ENCODE data around the gene CDK5.
"Not testable (repeated sequence)": the region's sequence is repeated elsewhere in the genome, so short reads cannot be mapped to it uniquely, and the experiment has no call there.

CDK5 gene

DNA sequence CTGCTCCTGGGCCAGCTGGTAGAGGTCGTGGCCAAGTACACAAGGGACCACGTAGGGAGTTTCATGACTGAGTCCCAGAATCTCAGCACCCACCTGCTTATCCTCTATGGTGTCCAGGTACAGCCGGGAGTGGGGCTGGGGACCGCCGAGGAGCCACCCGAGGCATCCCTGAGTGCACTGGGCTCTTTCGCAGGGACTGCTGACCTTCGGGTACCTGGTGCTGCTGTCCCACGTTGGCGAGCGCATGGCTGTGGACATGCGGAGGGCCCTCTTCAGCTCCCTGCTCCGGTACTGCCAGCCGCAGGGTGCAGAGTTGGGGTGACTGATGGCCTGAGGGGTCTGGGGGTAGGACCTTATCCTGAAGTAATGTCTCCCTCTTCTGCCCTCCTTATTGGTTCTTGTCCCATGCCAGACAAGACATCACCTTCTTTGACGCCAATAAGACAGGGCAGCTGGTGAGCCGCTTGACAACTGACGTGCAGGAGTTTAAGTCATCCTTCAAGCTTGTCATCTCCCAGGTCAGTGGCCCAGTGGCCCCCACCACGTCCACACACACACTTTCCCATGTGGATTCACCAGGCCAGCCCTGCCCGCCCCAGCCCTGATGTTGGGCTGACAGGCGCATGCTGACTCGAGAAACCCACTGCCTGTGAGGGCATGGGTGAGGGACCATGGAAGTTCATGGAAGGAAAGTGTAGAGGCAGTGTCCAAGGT lies 23.2 kb downstream of the CDK5 start:
- H3K4me3 ChIP-seq (replicated peaks; ENCODE audit: low read depth, low read length): no peak overlapping the region
- TF ChIP-seq, protein P1, sequence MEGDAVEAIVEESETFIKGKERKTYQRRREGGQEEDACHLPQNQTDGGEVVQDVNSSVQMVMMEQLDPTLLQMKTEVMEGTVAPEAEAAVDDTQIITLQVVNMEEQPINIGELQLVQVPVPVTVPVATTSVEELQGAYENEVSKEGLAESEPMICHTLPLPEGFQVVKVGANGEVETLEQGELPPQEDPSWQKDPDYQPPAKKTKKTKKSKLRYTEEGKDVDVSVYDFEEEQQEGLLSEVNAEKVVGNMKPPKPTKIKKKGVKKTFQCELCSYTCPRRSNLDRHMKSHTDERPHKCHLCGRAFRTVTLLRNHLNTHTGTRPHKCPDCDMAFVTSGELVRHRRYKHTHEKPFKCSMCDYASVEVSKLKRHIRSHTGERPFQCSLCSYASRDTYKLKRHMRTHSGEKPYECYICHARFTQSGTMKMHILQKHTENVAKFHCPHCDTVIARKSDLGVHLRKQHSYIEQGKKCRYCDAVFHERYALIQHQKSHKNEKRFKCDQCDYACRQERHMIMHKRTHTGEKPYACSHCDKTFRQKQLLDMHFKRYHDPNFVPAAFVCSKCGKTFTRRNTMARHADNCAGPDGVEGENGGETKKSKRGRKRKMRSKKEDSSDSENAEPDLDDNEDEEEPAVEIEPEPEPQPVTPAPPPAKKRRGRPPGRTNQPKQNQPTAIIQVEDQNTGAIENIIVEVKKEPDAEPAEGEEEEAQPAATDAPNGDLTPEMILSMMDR (IDR thresholded peaks at IDR 0.05; ENCODE audit: low read depth, low read length, missing control alignments): no peak
- DNase-seq (ENCODE audit: extremely low read depth, low read depth): no peak

DNA sequence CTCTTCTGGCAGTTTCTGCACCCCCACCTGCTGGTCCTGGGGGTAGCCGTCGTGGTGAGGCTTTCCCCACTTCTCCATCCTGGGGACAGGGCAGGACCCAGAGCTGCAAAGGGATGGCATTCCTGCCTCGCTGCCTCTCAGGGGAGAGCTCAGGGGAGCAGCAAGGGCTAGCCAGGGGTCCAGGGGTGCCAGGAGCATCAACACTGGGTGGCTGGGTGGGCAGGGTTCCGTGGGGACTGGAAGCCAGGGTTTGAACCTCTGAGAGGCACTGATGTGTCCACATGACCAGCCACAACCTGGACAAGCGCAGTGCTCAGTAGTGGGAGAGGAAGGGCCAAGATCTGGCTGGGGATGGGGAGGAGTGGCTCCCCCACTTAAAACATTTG lies 23.8 kb downstream of the CDK5 start:
- TF ChIP-seq, protein P1 (IDR thresholded peaks at IDR 0.05; ENCODE audit: low read depth, low read length, missing control alignments): no peak

DNA sequence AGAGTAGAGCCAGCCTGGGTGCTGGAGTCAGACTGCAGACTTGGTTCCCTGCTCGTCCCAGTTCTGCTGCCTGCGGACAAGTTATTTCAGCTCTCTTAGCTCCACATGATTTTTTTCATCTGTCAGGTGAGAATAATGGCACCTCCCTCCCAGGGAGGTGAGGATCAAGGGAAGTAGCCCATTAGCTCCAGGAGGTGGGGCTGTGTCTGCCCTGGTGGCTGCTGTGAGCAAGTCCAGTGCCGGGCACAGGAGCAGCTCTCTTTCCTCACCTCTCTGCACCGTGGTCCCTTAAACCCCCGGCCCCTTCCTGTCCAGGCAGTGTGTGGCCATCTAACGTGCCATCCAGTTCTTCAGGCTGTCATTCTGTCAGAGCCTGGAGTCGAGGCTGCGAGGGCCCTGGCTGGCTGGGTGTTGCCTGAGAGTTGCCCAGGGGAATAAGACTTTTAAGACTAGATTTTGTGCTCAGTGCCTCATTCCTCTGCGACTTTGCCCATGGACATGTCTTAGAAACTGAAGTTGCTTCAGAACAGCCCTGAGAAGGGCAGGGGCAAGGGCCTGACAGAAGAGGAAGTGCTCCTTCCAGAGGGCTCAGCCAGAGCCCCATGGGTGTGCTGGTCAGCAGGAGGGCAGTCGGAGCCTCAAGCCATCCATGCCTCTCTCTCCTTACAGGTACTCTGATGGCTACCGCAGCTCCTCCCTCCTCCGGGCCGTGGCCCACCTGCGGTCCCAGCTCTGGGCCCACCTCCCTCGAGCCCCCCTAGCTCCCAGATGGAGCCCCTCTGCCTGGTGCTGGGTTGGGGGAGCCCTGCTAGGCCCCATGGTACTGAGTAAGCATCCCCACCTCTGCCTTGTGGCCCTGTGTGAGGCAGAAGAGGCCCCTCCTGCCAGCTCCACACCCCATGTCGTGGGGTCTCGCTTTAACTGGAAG lies 24.5 kb downstream of the CDK5 start:
- TF ChIP-seq, protein P1 (IDR thresholded peaks at IDR 0.05; ENCODE audit: low read depth, low read length, missing control alignments): no peak
- DNase-seq (ENCODE audit: extremely low read depth, low read depth): no peak
- no peak overlapping the region for H3K4me3 ChIP-seq (replicated peaks; ENCODE audit: low read depth, low read length)

More for the DNA sequence above, 23.8 kb downstream of the CDK5 start:
- H3K4me3 ChIP-seq (replicated peaks; ENCODE audit: low read depth, low read length): no peak overlapping the region
- no peak for DNase-seq (ENCODE audit: extremely low read depth, low read depth)

GRCh38 chr7:151031011-151031410 lies 26.7 kb downstream of the CDK5 start:
- H3K4me3 ChIP-seq (replicated peaks; ENCODE audit: low read depth, low read length): no peak overlapping the region
- no peak for DNase-seq (ENCODE audit: extremely low read depth, low read depth)
- TF ChIP-seq, protein P1 (IDR thresholded peaks at IDR 0.05; ENCODE audit: low read depth, low read length, missing control alignments): no peak

- TF ChIP-seq, protein P1 (IDR thresholded peaks at IDR 0.05; ENCODE audit: low read depth, low read length, missing control alignments): no peak
- DNase-seq (ENCODE audit: extremely low read depth, low read depth): no peak
- H3K4me3 ChIP-seq (replicated peaks; ENCODE audit: low read depth, low read length): peak overlapping the region; percentile 73
Measured at GRCh38 chr7:151028948-151029501, 28.7 kb downstream of the CDK5 start.

- peak within 1 kb of the TSS; percentile 73 for H3K4me3 ChIP-seq (replicated peaks; ENCODE audit: low read depth, low read length)
- DNase-seq (ENCODE audit: extremely low read depth, low read depth): peak; percentile 99
- TF ChIP-seq, protein P1 (IDR thresholded peaks at IDR 0.05; ENCODE audit: low read depth, low read length, missing control alignments): peak; percentile 12
Measured at GRCh38 chr7:151028131-151028947, 29.4 kb downstream of the CDK5 start, which contains the start of gene ABCB8. TSS of gene ABCB8 (plus strand) at chr7:151028450. CDS start at chr7:151028516, 66 bp downstream.

GRCh38 chr7:151027728-151028130 lies 30.0 kb downstream of the CDK5 start:
- not testable (repeated sequence) for DNase-seq (ENCODE audit: extremely low read depth, low read depth)

GRCh38 chr7:151026771-151027727 lies 30.6 kb downstream of the CDK5 start:
- not testable (repeated sequence) for H3K4me3 ChIP-seq (replicated peaks; ENCODE audit: low read depth, low read length); DNase-seq (ENCODE audit: extremely low read depth, low read depth)

More at GRCh38 chr7:151027728-151028130, 30.0 kb downstream of the CDK5 start:
- H3K4me3 ChIP-seq (replicated peaks; ENCODE audit: low read depth, low read length): peak overlapping the region; percentile 73

All from HFF-Myc (cell line).